ENCODE data around the gene ACACA.

Gene ACACA

GRCh38 chr17:37088459-37088858 lies 318.2 kb downstream of the ACACA start:
- no peak for DNase-seq (ENCODE audit: extremely low read depth, low read depth)
- TF ChIP-seq CTCF (IDR thresholded peaks at IDR 0.05; ENCODE audit: low read depth, low read length, missing control alignments) = no peak

GRCh38 chr17:37087683-37088082 lies 319.0 kb downstream of the ACACA start:
- H3K4me3 ChIP-seq (replicated peaks; ENCODE audit: low read depth, low read length) = no peak overlapping the region
- no peak for DNase-seq (ENCODE audit: extremely low read depth, low read depth)
- TF ChIP-seq CTCF (IDR thresholded peaks at IDR 0.05; ENCODE audit: low read depth, low read length, missing control alignments) = no peak

More at GRCh38 chr17:37088459-37088858, 318.2 kb downstream of the ACACA start:
- no peak overlapping the region for H3K4me3 ChIP-seq (replicated peaks; ENCODE audit: low read depth, low read length)

- no peak for DNase-seq (ENCODE audit: extremely low read depth, low read depth)
- TF ChIP-seq CTCF (IDR thresholded peaks at IDR 0.05; ENCODE audit: low read depth, low read length, missing control alignments) = no peak
- H3K4me3 ChIP-seq (replicated peaks; ENCODE audit: low read depth, low read length) = no peak overlapping the region
Observed at GRCh38 chr17:37086948-37087347, 319.7 kb downstream of the ACACA start.

- H3K4me3 ChIP-seq (replicated peaks; ENCODE audit: low read depth, low read length) = no peak overlapping the region
- DNase-seq (ENCODE audit: extremely low read depth, low read depth) = no peak
- no peak for TF ChIP-seq CTCF (IDR thresholded peaks at IDR 0.05; ENCODE audit: low read depth, low read length, missing control alignments)
Observed at GRCh38 chr17:37086334-37086733, 320.3 kb downstream of the ACACA start.

GRCh38 chr17:37084372-37084771 lies 322.3 kb downstream of the ACACA start:
- no peak for DNase-seq (ENCODE audit: extremely low read depth, low read depth)

GRCh38 chr17:37083456-37083855 lies 323.2 kb downstream of the ACACA start:
- no peak for DNase-seq (ENCODE audit: extremely low read depth, low read depth)
- H3K4me3 ChIP-seq (replicated peaks; ENCODE audit: low read depth, low read length) = no peak overlapping the region
- TF ChIP-seq CTCF (IDR thresholded peaks at IDR 0.05; ENCODE audit: low read depth, low read length, missing control alignments) = no peak

More at GRCh38 chr17:37084372-37084771, 322.3 kb downstream of the ACACA start:
- no peak for TF ChIP-seq CTCF (IDR thresholded peaks at IDR 0.05; ENCODE audit: low read depth, low read length, missing control alignments)
- H3K4me3 ChIP-seq (replicated peaks; ENCODE audit: low read depth, low read length) = no peak overlapping the region

- no peak for DNase-seq (ENCODE audit: extremely low read depth, low read depth)
- TF ChIP-seq CTCF (IDR thresholded peaks at IDR 0.05; ENCODE audit: low read depth, low read length, missing control alignments) = no peak
Observed at GRCh38 chr17:37082985-37083384, 323.7 kb downstream of the ACACA start.

More at GRCh38 chr17:37082985-37083384, 323.7 kb downstream of the ACACA start:
- H3K4me3 ChIP-seq (replicated peaks; ENCODE audit: low read depth, low read length) = no peak overlapping the region
